ENCODE results near the gene SECISBP2.

GRCh38 chr9:89361816-89362646, 43.7 kb downstream of the SECISBP2 start:
- TF ChIP-seq POLR2A (IDR thresholded peaks at IDR 0.05; ENCODE audit: low read length) (no peak), ELK1 (IDR thresholded peaks at IDR 0.05; ENCODE audit: low read depth, low read length) (no peak), RCOR1 (IDR thresholded peaks at IDR 0.05; ENCODE audit: low read depth, low read length) (no peak), CTCF (IDR thresholded peaks at IDR 0.05) (no peak), CEBPB (IDR thresholded peaks at IDR 0.05) (no peak), RFX5 (IDR thresholded peaks at IDR 0.05) (no peak)
